ENCODE data around the gene ASB1.
"Not testable (repeated sequence)": the region's sequence is repeated elsewhere in the genome, so short reads cannot be mapped to it uniquely, and the experiment has no call there.

ASB1 gene

GRCh38 chr2:238438856-238439849, 12.4 kb downstream of the ASB1 start:
- in situ Hi-C loops (cut with HindIII; ENCODE audit: low pct_ligation_motif_present, low pct_unique_long_range_greater_than_20kb, low sequenced_read_pairs) = no loop called here
- DNase-seq = peak; percentile 99

GRCh38 chr2:238439917-238440316, 13.2 kb downstream of the ASB1 start:
- DNase-seq = peak; percentile 23
- in situ Hi-C loops (cut with HindIII; ENCODE audit: low pct_ligation_motif_present, low pct_unique_long_range_greater_than_20kb, low sequenced_read_pairs) = no loop called here

GRCh38 chr2:238440331-238440730, 13.6 kb downstream of the ASB1 start:
- DNase-seq = no peak
- in situ Hi-C loops (cut with HindIII; ENCODE audit: low pct_ligation_motif_present, low pct_unique_long_range_greater_than_20kb, low sequenced_read_pairs) = no loop called here

GRCh38 chr2:238440767-238441166, 14.0 kb downstream of the ASB1 start:
- DNase-seq = no peak

GRCh38 chr2:238441262-238442114, 14.8 kb downstream of the ASB1 start:
- in situ Hi-C loops (cut with HindIII; ENCODE audit: low pct_ligation_motif_present, low pct_unique_long_range_greater_than_20kb, low sequenced_read_pairs) = no loop called here
- DNase-seq = no peak

More at GRCh38 chr2:238440767-238441166, 14.0 kb downstream of the ASB1 start:
- in situ Hi-C loops (cut with HindIII; ENCODE audit: low pct_ligation_motif_present, low pct_unique_long_range_greater_than_20kb, low sequenced_read_pairs) = no loop called here

GRCh38 chr2:238442257-238442656, 15.5 kb downstream of the ASB1 start:
- in situ Hi-C loops (cut with HindIII; ENCODE audit: low pct_ligation_motif_present, low pct_unique_long_range_greater_than_20kb, low sequenced_read_pairs); DNase-seq: not testable (repeated sequence)

- no peak for DNase-seq
- in situ Hi-C loops (cut with HindIII; ENCODE audit: low pct_ligation_motif_present, low pct_unique_long_range_greater_than_20kb, low sequenced_read_pairs) = no loop called here
These were observed 17.5 kb downstream of the ASB1 start for GRCh38 chr2:238444242-238444641.

GRCh38 chr2:238445409-238446190, 18.9 kb downstream of the ASB1 start:
- DNase-seq = no peak
- in situ Hi-C loops (cut with HindIII; ENCODE audit: low pct_ligation_motif_present, low pct_unique_long_range_greater_than_20kb, low sequenced_read_pairs) = no loop called here

GRCh38 chr2:238446371-238446770, 19.6 kb downstream of the ASB1 start:
- in situ Hi-C loops (cut with HindIII; ENCODE audit: low pct_ligation_motif_present, low pct_unique_long_range_greater_than_20kb, low sequenced_read_pairs) = no loop called here

GRCh38 chr2:238448031-238448955, 21.6 kb downstream of the ASB1 start:
- in situ Hi-C loops (cut with HindIII; ENCODE audit: low pct_ligation_motif_present, low pct_unique_long_range_greater_than_20kb, low sequenced_read_pairs) = no loop called here
- no peak for DNase-seq

More at GRCh38 chr2:238446371-238446770, 19.6 kb downstream of the ASB1 start:
- DNase-seq = no peak

GRCh38 chr2:238449241-238449640, 22.5 kb downstream of the ASB1 start:
- no peak for DNase-seq
- in situ Hi-C loops (cut with HindIII; ENCODE audit: low pct_ligation_motif_present, low pct_unique_long_range_greater_than_20kb, low sequenced_read_pairs) = no loop called here

- no peak for DNase-seq
- in situ Hi-C loops (cut with HindIII; ENCODE audit: low pct_ligation_motif_present, low pct_unique_long_range_greater_than_20kb, low sequenced_read_pairs) = no loop called here
These were observed 23.2 kb downstream of the ASB1 start for GRCh38 chr2:238449909-238450417.

GRCh38 chr2:238450440-238450861, 23.7 kb downstream of the ASB1 start:
- DNase-seq = no peak
- in situ Hi-C loops (cut with HindIII; ENCODE audit: low pct_ligation_motif_present, low pct_unique_long_range_greater_than_20kb, low sequenced_read_pairs) = no loop called here

GRCh38 chr2:238453842-238454241, 27.1 kb downstream of the ASB1 start:
- no peak for DNase-seq
- in situ Hi-C loops (cut with HindIII; ENCODE audit: low pct_ligation_motif_present, low pct_unique_long_range_greater_than_20kb, low sequenced_read_pairs) = no loop called here

GRCh38 chr2:238456449-238456848, 29.7 kb downstream of the ASB1 start:
- in situ Hi-C loops (cut with HindIII; ENCODE audit: low pct_ligation_motif_present, low pct_unique_long_range_greater_than_20kb, low sequenced_read_pairs) = no loop called here
- no peak for DNase-seq

GRCh38 chr2:238456970-238457926, 30.5 kb downstream of the ASB1 start:
- in situ Hi-C loops (cut with HindIII; ENCODE audit: low pct_ligation_motif_present, low pct_unique_long_range_greater_than_20kb, low sequenced_read_pairs) = no loop called here
- DNase-seq = no peak
